GM19025 (cell line): ENCODE data around the gene KDM3A.

Experiments used
- ATAC-seq: cut with Tn5 transposase; IDR thresholded peaks from one replicate; pipeline ENCODE4 v1.9.1; 2021; ENCODE audit warnings: mild to moderate bottlenecking, low read depth, moderate library complexity; ENCODE audit not compliant: unreplicated experiment

The KDM3A gene, protein sequence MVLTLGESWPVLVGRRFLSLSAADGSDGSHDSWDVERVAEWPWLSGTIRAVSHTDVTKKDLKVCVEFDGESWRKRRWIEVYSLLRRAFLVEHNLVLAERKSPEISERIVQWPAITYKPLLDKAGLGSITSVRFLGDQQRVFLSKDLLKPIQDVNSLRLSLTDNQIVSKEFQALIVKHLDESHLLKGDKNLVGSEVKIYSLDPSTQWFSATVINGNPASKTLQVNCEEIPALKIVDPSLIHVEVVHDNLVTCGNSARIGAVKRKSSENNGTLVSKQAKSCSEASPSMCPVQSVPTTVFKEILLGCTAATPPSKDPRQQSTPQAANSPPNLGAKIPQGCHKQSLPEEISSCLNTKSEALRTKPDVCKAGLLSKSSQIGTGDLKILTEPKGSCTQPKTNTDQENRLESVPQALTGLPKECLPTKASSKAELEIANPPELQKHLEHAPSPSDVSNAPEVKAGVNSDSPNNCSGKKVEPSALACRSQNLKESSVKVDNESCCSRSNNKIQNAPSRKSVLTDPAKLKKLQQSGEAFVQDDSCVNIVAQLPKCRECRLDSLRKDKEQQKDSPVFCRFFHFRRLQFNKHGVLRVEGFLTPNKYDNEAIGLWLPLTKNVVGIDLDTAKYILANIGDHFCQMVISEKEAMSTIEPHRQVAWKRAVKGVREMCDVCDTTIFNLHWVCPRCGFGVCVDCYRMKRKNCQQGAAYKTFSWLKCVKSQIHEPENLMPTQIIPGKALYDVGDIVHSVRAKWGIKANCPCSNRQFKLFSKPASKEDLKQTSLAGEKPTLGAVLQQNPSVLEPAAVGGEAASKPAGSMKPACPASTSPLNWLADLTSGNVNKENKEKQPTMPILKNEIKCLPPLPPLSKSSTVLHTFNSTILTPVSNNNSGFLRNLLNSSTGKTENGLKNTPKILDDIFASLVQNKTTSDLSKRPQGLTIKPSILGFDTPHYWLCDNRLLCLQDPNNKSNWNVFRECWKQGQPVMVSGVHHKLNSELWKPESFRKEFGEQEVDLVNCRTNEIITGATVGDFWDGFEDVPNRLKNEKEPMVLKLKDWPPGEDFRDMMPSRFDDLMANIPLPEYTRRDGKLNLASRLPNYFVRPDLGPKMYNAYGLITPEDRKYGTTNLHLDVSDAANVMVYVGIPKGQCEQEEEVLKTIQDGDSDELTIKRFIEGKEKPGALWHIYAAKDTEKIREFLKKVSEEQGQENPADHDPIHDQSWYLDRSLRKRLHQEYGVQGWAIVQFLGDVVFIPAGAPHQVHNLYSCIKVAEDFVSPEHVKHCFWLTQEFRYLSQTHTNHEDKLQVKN (N-terminal part only)

DNA sequence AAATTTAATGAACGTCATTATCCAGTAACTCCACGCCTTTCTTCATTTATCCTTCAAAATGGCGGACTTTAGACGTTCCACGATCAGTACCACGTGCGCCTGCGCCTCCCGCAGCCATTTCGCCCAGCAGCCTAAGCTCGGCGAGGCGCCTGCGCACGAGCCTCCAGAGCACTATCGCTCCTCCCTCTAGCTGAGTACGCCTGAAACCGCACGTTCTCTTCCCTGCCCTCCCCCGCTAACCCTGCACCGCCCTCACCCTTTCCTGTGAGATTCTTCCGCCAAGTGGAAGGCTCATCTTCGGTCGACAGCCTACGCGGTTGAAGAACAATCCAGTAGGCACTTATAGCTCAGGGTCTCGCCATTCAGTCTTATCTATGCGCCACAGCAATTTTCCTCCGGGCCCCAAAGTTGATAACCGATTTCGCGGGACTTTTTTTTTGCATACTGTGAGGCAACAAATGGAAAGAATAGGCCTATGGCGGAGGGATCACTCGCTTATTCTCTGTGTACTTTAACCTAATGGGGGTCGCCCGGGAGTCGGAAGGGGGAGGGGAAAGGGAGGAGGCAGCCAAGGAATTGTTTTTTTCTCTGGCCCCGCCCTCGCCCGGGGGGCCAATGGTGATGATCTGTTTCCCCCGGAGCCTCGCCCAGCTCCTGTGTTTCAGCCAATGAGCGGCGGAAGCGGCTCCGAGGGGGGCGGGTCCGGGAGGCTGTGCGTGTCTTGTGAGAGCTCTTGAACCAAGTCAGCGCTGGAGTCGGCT, at the start of gene KDM3A:
TSS of gene KDM3A (plus strand) at position 741 of the 761 bp plus-strand sequence. CDS start 677 bp downstream, outside the sequence.
- ATAC-seq, result peak; percentile 83

DNA sequence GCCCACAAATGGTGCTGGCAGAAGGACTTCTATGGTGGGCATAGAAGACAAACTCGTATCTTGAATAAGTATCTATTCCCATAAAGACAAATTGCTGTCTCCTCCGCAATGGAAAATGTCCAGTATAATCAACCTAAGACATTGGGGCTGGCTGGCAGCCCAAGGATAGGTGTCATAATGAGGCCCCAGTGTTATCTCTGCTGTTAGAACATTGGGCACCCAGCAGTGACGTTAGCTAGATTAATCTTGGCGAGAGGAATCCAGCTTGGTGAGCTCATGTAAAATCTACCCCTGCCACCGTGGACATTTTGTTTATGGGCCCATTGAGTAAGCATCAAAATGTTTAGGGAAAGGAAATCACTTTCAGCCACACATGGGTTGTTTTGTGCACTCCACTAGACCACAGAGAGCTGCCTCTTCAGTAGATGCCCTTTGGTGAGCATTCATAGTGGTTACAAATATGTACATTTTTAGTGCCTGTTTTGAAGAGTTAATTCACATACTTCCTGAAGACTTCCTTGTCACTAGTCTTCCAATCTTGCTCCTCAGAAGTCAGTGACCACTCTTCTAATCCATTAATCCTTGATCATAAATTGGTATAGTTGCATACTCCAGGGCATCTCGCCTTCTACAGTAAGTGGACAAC, 48.2 kb upstream of the KDM3A start:
- ATAC-seq, result no peak

DNA sequence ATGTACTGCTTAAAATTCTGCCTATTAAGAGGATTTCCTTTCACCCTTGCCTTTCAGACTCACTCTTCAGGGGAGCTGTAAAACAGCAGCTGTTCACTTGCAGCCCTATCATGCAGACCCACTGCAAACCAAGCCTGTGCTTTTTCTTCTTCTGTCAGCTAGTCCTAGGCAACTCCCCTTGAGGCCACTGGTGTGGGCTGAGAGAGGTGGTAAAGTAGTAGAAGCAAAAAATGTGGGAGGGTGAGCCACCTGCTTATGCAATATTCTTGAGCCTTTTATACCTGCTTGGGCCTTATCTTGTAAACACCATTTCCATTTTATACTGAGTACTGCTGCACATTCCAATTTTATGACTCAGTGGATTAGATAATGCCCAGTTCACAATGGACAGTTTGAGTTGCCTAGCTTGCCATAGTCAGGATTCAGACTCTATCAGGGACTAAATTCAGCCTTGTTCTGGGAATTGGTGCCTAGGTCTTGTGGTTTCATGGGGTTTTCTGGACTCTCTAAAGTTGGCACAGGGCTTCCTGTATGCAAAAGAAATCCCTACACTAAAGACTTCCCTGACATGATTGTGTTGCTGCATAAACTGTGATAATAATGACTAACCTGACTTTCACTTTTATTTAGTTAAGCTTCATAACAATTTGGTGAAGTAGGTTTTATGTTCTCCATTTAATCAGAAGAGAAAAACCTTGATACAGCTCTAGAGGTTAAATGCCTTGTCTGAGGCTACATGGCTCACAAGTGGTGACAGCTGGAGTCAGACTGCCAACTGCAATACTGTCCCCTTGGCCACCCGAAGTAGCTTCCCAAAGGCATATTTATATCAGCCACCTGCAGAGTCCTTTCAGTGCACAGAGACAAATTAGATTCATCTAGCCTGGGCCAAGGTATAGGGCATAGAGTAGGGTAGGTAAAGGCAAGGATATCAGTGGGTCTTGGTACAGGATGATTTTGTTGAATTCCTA, 47.4 kb upstream of the KDM3A start:
- no peak for ATAC-seq

- no peak for ATAC-seq
These were observed 44.8 kb upstream of the KDM3A start for GRCh38 chr2:86396291-86396785.

DNA sequence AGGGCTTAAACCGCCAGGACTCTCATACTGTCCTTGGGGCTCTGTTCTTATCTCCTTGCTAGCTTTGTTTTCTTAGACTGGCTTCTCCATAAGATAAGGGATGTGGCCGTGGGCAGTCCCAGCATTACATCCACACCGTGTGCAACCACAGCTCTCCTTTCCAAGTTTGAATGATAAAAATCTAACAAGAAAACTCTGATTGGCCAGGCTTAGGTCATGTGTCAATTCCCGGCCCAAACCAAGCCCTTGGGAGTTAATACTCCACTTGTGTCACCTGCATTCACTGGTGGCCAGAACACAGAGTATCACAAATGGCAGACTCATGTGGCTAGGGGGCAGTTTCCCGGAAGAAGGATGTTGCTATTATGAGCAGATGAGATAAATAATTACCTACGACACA, 43.2 kb upstream of the KDM3A start:
- peak; percentile 47 for ATAC-seq

- peak; percentile 36 for ATAC-seq
These were observed 42.4 kb upstream of the KDM3A start for GRCh38 chr2:86398500-86399474.

DNA sequence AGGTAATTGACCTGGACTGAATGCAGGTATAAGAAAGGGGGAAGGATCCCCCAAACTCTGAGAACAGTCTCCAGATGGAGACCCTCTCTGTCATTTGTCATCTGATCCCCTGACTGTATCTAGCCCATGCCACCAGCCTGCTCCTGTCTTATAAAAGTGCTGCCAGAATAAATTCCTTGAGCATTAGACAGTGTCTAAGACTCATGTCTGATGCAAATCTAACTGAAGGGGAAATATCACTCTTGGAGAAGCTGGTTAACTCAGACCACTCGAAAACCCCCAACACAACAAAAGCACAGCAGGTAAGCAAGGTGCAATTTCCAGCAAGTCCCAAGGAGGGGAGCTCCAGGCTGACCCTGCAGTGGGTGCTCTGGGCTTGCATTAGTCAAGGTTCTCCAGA, 40.9 kb upstream of the KDM3A start:
- no peak for ATAC-seq

GRCh38 chr2:86410581-86410980, 30.6 kb upstream of the KDM3A start:
- no peak for ATAC-seq

DNA sequence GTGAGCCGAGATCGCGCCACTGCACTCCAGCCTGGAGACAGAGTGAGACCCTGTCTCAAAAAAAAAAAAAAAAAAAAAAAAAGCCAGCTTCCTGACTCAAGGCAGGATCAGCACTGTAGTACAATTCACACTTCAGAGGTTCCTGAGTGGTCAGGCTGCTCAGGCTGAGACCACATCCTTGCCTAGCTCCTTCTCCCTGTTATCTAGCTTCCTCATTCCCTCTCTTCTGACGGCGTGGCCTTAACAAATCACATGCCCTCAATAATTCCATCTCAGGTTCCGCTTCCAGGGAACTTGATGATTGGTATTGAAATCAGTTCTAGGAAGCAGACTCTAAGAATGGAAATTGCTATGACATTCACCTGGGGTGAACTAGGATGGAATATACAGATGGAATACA, 29.8 kb upstream of the KDM3A start:
- no peak for ATAC-seq

DNA sequence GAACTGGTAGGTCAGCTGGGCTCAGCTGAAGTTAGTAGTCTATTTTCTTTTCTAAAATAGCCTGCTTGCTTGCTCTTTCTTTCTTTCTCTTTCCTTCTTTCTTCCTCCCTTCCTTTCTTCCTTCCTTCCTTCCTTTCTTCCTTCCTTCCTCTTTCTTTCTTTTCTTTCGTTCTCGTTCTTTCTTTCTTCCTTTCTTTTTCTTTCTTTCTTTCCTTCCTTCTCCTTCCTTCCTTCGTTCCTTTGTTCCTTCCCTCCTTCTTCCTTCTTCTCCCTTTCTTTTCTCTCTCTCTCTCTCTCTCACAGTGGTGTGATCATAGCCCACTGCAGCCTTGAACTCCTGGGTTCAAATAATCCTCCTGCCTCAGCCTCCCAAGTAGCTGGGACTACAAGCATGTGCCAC, 29.2 kb upstream of the KDM3A start:
- ATAC-seq, result no peak

GRCh38 chr2:86413296-86414094, 27.7 kb upstream of the KDM3A start:
- ATAC-seq, result no peak

GRCh38 chr2:86414996-86415395, 26.2 kb upstream of the KDM3A start:
- no peak for ATAC-seq

DNA sequence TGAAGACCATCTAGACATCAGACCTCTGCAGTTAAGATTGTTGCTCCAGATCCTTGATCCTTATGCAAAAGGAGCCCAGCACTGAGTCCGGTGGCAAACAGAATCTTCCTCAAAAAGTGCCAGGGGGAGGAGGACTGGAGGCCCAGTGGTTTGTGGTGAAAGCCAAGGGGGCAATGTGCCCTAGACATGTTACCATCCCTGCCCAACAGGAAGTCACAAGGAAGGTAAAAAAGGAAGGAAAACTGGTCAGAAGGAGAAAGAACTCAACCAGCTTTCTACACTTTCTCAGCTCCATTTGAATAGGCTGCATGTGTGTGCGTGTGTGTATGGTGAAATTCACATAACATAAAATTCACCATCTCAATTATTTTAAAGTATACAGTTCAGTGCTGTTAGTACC, 25.0 kb upstream of the KDM3A start:
- no peak for ATAC-seq

DNA sequence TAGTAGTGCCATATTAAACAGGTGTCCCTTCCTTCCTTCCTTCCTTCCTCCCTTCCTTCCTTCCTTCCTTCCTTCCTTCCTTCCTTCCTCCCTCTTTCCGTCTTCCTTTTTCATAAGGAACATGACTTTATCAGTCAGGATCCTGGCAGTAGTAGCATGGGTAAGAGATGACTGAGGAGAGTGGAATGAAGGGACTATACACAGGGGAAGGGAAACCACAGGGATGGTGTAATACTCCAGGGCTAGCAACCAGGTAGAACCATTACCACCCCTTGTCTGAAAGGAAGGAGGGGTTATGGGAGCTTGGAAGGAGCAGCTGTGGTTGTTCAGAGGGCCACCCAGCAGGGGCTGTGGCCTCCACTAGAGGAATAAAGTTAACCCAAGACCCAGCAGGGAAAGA, 23.2 kb upstream of the KDM3A start:
- ATAC-seq, result no peak

DNA sequence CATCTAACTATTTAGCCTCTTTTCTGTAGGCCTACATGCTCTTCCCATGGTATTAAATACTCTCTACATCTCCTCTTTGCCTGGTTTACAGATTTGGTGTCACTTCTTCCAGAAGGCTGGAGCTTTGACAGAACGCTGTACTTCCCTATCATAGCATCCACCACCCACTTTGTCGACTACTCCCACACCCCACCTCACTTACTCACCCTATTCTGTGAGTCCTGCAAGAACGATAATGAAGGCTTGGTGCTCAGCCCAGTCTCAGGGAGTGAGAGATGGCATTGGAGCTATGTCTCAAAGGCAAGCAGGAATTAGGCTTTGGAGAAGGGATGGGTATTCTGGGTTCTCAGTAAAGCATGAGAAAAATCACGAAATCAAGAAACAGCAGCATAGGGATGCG, 20.3 kb upstream of the KDM3A start:
- ATAC-seq, result no peak

- no peak for ATAC-seq
These were observed 14.9 kb upstream of the KDM3A start for GRCh38 chr2:86426271-86426670.
